ENCODE results near the gene VAC14.

VAC14 gene

GRCh38 chr16:70730944-70731343 lies 70.0 kb downstream of the VAC14 start:
- Histone ChIP-seq H3K36me3 (ENCODE audit: insufficient read depth, low read length) (peaks cover 11% of the 10 kb centered on the region; the same call in 1 of the 2 replicates), H3K4me1 (ENCODE audit: insufficient read depth, low read length, severe bottlenecking) (no peaks in the 10 kb centered on the region), H3K27ac (ENCODE audit: low read depth, low read length, poor library complexity, severe bottlenecking) (no peak overlapping the region), H3K4me2 (ENCODE audit: low read length) (no peak overlapping the region), H3K9me3 (ENCODE audit: low read length) (no peaks in the 10 kb centered on the region), H3K27me3 (ENCODE audit: insufficient read depth, low read length) (no peaks in the 10 kb centered on the region), H3K9ac (ENCODE audit: low read length) (no peak overlapping the region), H4K20me1 (ENCODE audit: insufficient read depth, low read length) (no peaks in the 10 kb centered on the region), H3K79me2 (ENCODE audit: insufficient read depth, low read length) (no peaks in the 10 kb centered on the region), H3K4me3 (ENCODE audit: low read depth, low read length, poor library complexity, severe bottlenecking) (no peak overlapping the region), H3K9me2 (ENCODE audit: low read depth, low read length) (no peaks in the 10 kb centered on the region), H3F3A (ENCODE audit: insufficient read depth, low read length) (no peaks in the 10 kb centered on the region), H2AFZ (ENCODE audit: low read length) (no peak overlapping the region)
- TF ChIP-seq, protein P1, sequence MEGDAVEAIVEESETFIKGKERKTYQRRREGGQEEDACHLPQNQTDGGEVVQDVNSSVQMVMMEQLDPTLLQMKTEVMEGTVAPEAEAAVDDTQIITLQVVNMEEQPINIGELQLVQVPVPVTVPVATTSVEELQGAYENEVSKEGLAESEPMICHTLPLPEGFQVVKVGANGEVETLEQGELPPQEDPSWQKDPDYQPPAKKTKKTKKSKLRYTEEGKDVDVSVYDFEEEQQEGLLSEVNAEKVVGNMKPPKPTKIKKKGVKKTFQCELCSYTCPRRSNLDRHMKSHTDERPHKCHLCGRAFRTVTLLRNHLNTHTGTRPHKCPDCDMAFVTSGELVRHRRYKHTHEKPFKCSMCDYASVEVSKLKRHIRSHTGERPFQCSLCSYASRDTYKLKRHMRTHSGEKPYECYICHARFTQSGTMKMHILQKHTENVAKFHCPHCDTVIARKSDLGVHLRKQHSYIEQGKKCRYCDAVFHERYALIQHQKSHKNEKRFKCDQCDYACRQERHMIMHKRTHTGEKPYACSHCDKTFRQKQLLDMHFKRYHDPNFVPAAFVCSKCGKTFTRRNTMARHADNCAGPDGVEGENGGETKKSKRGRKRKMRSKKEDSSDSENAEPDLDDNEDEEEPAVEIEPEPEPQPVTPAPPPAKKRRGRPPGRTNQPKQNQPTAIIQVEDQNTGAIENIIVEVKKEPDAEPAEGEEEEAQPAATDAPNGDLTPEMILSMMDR (IDR thresholded peaks at IDR 0.05; ENCODE audit: low read length): no peak
- TF ChIP-seq EZH2 (IDR thresholded peaks at IDR 0.05; ENCODE audit: borderline replicate concordance, low read length): no peak

- Histone ChIP-seq H3K27me3 (ENCODE audit: insufficient read depth, low read length) (no peaks in the 10 kb centered on the region), H3K9me2 (ENCODE audit: low read depth, low read length) (no peaks in the 10 kb centered on the region), H3K9ac (ENCODE audit: low read length) (no peak overlapping the region), H3K36me3 (ENCODE audit: insufficient read depth, low read length) (peaks cover 11% of the 10 kb centered on the region; the same call in 1 of the 2 replicates), H3K79me2 (ENCODE audit: insufficient read depth, low read length) (no peaks in the 10 kb centered on the region), H3F3A (ENCODE audit: insufficient read depth, low read length) (no peaks in the 10 kb centered on the region), H3K27ac (ENCODE audit: low read depth, low read length, poor library complexity, severe bottlenecking) (no peak overlapping the region), H4K20me1 (ENCODE audit: insufficient read depth, low read length) (no peaks in the 10 kb centered on the region), H3K4me2 (ENCODE audit: low read length) (no peak overlapping the region), H3K4me3 (ENCODE audit: low read depth, low read length, poor library complexity, severe bottlenecking) (no peak overlapping the region), H3K9me3 (ENCODE audit: low read length) (no peaks in the 10 kb centered on the region), H2AFZ (ENCODE audit: low read length) (no peak overlapping the region), H3K4me1 (ENCODE audit: insufficient read depth, low read length, severe bottlenecking) (no peaks in the 10 kb centered on the region)
- TF ChIP-seq EZH2 (IDR thresholded peaks at IDR 0.05; ENCODE audit: borderline replicate concordance, low read length): no peak
- TF ChIP-seq, protein P1 (IDR thresholded peaks at IDR 0.05; ENCODE audit: low read length): no peak
Measured at GRCh38 chr16:70730031-70730430, 70.9 kb downstream of the VAC14 start.

DNA sequence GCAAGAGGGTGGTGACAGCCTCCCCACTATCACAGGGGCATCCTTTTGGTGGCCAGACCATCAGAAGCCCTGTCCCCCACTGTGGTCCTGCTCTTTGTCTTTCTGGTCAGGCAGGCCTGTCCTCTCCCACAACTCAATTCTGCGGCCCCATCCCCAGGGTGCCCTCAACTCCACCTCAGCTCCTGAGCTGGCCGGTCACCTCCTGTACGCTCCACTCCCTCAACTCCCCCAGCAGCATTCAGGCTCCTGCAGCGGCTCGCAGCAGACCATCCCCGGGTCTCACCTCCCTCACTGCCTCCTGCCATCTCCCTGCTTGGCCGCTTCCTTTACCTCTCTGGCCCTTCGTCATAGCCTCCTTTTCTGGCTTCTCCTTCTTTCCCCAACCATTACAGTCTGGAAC lies 71.7 kb downstream of the VAC14 start:
- Histone ChIP-seq H3K9me2 (ENCODE audit: low read depth, low read length) (no peaks in the 10 kb centered on the region), H3K4me3 (ENCODE audit: low read depth, low read length, poor library complexity, severe bottlenecking) (no peak overlapping the region), H3K4me1 (ENCODE audit: insufficient read depth, low read length, severe bottlenecking) (no peaks in the 10 kb centered on the region), H3K27ac (ENCODE audit: low read depth, low read length, poor library complexity, severe bottlenecking) (no peak overlapping the region), H3K79me2 (ENCODE audit: insufficient read depth, low read length) (no peaks in the 10 kb centered on the region), H3K9ac (ENCODE audit: low read length) (no peak overlapping the region), H3F3A (ENCODE audit: insufficient read depth, low read length) (no peaks in the 10 kb centered on the region), H3K27me3 (ENCODE audit: insufficient read depth, low read length) (no peaks in the 10 kb centered on the region), H2AFZ (ENCODE audit: low read length) (no peak overlapping the region), H3K4me2 (ENCODE audit: low read length) (no peak overlapping the region), H4K20me1 (ENCODE audit: insufficient read depth, low read length) (no peaks in the 10 kb centered on the region), H3K9me3 (ENCODE audit: low read length) (no peaks in the 10 kb centered on the region), H3K36me3 (ENCODE audit: insufficient read depth, low read length) (peaks cover 11% of the 10 kb centered on the region; the same call in 1 of the 2 replicates)
- TF ChIP-seq, protein P1 (IDR thresholded peaks at IDR 0.05; ENCODE audit: low read length): no peak
- TF ChIP-seq EZH2 (IDR thresholded peaks at IDR 0.05; ENCODE audit: borderline replicate concordance, low read length): no peak

Measured in OCI-LY1 (cell line).